IPS-NIHi7 (cell line): Measurements from ENCODE around the gene PPIF.
A peak's percentile ranks its signal among the peaks of the same experiment; 100 is the strongest.

Experiments
- DNase-seq: peaks from one replicate; pipeline ENCODE4 v3.0.0; 2012; ENCODE audit warnings: mixed read lengths; ENCODE audit errors: extremely low spot score

The PPIF gene

GRCh38 chr10:79386637-79387465 lies 39.6 kb downstream of the PPIF start:
- DNase-seq: peak; percentile 14

DNA sequence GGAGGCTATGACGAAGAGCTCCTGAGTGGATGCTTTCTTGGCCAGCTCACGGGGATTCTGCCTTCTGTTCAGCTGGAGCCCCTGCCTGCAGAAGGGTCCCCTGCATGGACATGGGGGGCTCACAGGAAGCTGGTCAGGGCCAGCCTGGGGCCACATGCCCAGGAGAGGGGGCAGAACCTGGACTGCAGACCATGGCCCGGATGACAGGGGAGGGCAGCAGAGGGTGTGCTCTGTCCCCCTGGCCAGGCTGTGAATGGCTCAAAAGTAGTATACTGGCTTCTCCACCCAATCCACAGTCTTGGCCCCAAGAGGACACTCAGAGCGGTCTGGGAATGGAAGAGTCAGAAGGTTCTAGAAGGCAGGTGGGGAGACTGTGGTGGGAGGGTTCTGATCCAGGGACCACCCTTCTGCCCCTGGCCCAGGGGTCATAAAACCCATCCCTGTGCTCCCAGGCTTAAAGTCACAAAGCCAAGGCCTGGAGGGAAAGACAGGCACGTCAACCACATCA lies 40.3 kb downstream of the PPIF start:
- DNase-seq: peak; percentile 8

GRCh38 chr10:79387974-79388850 lies 40.9 kb downstream of the PPIF start:
- peak; percentile 9 for DNase-seq

DNA sequence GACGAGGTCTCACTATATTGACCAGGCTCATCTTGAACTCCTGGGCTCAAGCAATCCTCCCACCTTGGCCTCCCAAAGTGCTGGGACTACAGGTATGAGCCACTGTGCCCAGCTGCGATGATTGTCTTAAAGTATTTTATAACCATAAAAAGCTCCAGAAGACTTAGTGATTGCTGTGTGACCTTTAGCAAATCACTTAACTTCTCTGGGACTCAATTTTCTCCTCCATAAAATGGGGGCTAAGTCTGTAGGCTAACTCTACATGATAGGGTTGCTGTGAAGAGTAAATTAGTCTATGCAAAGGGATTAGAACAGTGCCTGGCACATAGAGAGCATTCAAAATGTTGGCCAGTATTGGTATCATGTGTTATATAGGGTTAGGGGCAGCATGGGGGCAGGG lies 42.8 kb downstream of the PPIF start:
- DNase-seq: no peak

DNA sequence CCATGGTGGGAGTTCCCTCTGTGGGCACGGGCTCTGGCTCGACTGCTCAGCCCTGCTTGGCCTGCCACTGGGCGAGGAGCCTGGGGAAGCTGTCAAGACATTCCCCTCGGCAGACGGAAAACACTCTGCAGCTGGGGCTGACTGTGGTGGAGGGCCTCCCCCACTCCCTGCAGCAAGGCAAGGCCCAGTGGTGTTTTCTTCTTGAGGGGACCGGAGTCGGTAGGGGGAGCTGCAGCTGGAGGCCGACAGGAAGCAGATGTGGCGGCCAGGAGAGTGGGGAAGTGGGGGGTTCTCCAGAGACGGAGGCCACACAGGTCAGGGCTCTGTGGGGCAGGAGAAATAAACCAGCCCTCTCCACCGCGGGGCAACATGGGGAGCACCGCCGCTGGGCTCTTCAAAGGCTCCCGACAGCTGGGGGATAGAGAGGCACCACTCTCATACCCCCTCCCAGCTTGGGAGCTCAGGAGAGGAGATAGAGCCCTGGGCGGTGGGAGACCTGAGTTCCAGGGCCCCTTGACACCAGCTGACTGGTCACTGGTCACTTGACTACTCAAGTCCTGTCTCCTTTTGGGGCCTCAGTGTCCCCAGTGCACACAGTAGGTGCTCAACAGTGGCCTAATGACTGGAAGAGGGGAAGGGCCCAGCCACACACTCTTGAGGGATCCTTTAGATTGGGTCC lies 43.4 kb downstream of the PPIF start:
- DNase-seq: no peak

DNA sequence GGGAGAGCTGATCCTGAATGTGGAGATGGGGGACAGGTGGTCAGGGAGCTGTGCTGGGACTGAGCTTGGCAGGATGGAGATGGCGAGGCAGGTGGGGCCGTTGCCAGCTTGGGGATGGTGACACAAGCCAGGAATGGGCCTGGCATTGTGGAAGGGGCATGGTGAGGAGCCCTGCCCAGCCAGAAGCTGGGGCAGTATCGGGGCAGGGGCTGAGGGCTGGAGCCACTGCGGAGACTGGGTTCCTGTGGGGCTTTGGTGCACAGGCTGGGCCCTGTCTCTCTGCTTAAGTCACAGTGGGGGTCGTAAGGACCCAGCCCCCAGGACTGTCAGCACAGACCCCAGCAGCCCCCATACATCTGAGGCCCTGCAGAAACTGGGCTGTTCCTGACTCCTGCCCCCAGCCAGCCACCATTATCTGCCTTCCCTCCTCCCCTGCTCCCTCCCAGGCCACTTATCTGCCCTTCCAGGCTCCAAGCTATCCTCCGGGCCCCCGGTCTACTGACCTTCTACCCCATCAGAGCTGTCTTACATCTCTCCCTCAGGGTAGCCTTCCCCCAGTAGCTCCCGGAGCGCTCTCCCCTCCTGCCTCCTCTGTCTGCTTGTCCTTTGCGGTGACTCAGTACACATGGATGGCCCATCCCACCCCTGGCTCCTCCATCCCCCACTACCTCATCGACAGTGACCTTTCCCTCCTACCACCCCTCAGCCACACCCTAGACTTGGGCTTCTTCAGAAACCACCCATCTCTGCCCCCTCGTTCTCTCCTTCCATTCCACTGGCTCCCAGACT lies 44.2 kb downstream of the PPIF start:
- peak; percentile 56 for DNase-seq

GRCh38 chr10:79392020-79392398 lies 44.7 kb downstream of the PPIF start:
- DNase-seq: no peak

DNA sequence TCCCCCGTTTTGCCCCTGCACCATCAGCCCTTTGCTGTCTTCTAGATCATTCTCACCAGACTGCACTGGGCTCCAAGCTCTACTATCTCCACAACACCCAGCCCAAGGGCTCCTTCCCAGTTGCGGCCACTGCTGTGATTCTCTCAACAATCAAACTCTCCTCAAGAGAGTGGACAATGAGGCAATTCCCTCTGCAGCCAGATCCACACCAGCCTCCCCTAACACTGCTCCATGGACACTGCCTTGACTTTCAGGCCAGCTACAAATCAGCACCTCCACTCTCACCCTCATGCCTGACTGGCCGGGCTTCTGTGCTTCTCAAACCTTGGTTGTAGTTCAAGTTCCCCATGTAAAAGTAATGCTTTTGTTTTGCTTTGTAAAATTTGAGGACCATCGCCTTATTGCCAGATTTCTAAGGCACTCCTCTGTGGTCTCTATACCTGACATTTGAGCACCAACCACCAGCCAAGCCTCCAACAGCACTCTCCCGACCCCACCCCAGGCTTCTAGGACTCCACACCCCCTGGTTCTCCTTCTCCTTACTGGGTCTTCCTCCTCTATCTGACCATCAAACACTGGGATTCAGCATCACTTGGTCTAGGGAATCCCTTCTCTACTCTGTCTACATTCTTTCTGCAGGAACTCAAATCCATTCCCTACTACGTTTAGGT lies 45.4 kb downstream of the PPIF start:
- no peak for DNase-seq

DNA sequence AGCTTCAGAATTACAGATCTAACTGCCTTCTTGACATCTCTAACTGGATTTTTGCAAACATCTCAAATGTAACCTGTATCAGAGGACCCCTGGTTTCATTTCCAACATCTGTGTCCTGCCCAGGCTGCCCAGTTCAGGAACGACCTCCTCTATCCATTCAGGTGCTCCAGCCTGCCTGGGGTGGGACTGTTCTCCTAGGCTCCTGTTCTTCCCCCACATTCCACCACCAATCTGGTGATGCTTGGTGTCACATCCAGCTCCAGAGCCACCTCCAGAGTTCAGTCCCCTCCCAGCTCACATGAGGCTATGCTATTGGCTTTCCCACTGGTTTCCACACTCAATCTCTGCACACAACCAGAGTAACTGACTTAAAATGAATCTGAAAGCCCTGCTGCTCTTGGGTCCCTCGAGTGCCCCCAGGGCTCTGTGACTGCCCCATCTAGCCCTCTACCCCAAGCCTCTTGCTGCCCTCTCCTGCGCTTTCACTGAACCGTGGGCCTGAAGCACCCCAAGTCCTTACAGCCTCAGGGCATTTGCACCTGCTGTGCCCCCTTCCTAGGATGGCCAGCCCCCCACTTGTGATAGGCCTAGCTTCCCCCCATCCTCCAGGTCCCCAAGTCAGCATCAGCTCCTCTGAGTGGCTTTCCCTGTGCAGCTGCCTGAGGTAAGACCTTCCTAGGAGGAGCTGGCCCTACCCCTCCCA lies 46.1 kb downstream of the PPIF start:
- no peak for DNase-seq

DNA sequence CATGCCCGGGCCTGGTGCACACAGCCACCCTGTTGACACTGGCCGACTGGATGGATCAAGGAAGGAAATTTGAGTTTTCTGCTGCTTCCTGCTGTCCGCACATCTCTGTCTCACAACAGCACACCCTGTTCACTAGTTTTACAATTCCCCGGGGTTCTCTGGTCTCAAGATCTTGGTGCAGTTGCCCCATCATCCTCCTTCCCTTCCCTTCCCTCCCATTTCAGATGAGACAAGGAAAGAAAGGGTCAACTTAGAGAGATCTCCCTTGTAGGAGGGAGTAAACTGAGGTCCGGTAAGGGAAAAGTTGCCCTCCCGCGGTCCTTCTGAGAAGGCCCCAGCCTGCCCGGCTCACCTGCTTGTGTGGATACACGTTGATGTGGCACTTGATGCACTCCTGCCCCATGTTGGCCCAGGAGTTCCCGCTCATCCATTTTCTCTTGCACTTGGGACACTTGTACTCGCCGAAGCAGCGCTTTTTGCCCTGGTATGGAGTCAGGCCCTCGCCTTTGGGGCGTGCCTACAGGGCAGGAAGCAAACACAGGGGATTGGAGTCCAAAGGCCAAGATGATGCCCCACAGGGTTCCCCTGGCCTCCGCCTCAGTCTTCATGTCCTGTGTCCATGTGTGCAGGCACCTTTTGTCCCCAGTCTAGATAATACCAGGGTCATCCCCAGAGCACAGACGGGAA lies 46.8 kb downstream of the PPIF start:
- no peak for DNase-seq

DNA sequence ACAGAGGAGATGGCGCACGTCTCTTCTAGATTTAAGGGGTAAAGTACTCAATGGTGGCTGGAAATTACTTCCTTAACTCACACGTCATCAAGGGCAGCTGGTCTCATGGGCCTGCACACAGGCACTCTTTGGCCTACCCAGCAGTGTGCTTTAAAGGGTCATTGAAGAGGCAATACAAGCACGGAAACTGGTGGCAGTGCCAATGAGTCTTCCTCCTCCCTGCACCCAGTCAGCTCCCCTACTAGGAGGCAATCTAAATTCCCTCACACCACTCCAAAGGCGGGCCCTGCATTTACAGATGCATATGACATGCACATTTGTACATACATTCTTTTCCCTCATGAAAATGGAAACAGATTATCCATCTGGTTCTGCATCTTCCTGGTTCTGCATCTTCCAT lies 47.4 kb downstream of the PPIF start:
- DNase-seq: no peak

DNA sequence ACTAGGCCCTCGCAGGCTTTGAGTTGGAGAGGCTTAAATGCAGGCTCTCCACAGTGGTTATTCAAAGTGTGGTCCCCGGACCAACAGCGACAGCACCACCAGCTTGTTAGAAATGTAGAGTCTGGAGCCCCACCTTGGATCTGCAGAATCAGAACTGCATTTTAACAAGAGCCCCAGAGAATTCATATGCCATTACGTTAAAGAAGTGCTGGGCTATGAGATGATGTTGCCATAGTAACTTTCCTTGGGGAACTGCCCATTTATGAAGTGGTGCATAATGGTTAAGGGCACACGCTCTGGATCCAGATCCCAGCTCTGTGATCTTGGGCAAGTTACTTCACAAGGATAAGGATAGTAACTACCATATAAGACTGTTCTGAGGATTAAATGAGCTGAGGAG lies 49.3 kb downstream of the PPIF start:
- DNase-seq: no peak

DNA sequence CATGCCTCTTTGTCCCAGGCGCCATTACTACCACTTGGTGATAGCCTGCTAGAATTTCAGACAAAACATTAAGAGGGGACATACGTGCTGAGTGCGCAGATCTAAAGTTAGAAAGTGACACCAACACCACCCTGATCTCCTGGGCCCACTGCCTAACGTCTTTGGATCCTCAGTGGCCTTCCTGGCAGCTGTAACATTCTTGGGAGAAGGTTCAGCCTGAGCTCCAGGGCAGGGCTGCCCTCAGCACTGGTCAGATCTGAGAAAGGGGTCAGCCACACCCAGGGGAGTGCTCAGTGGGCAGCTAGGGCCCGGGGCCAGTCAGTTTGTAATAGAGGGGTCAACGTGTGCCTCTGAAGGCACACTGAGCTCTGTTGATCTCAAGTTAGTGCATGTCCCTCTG lies 49.8 kb downstream of the PPIF start:
- no peak for DNase-seq

- no peak for DNase-seq
Measured at GRCh38 chr10:79397575-79398303, 50.5 kb downstream of the PPIF start.

GRCh38 chr10:79398642-79399041 lies 51.4 kb downstream of the PPIF start:
- no peak for DNase-seq

DNA sequence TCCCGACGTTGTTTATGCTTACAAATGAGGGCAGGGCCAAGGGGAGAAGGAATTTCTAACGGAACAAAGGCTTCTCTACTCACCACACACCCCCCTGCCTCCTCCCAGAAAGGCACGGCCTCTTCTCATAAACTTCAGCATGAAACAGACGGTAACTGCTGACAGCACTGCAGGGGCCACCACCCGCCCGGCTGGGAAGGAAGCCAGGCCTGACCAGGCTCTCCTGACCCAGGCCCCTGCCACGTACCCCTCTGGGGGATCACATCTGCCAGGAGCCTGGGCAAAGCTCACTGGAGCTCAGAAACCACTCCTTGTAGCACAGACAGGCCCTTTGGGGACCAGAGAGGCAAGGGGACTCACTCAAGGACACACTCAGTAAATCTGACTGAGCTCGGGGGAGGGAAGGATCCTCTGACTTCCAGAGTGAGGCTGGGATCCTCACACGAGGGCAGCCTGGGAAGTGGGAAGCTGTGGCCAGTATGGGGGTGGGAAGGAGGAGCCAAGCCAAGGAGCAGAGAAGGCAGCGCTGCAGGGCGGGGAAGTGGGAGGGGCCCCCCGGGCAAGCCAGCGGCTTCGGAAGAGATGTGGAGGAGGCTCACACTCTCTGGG lies 52.1 kb downstream of the PPIF start:
- DNase-seq: peak; percentile 90

GRCh38 chr10:79400146-79401004 lies 53.1 kb downstream of the PPIF start:
- DNase-seq: peak; percentile 82
